Stimulated activated CD8-positive, alpha-beta memory T cell treated with anti-CD3 and anti-CD28 coated beads, Interleukin-2, amount 100 ng/mL, for 1 hour (primary cell): ENCODE measurements around the gene IGHMBP2.

Source experiments
- DNase-seq, 2 donors: peaks; one replicate each; pipeline ENCODE4 v3.0.0-alpha.2; 2020; ENCODE audit warnings: low read depth in 2 of 2

Gene IGHMBP2

GRCh38 chr11:68939583-68940555 is 36.2 kb downstream of the IGHMBP2 start:
- no peak for DNase-seq

- no peak for DNase-seq
Observed at GRCh38 chr11:68940651-68941323, 37.1 kb downstream of the IGHMBP2 start.

GRCh38 chr11:68941324-68942094 is 37.8 kb downstream of the IGHMBP2 start:
- no peak for DNase-seq

GRCh38 chr11:68942095-68942620 is 38.5 kb downstream of the IGHMBP2 start:
- no peak for DNase-seq

- no peak for DNase-seq
Observed at GRCh38 chr11:68942751-68943271, 39.1 kb downstream of the IGHMBP2 start.

- DNase-seq = no peak
Observed at GRCh38 chr11:68946416-68947090, 42.9 kb downstream of the IGHMBP2 start.

GRCh38 chr11:68947151-68947550 is 43.5 kb downstream of the IGHMBP2 start:
- no peak for DNase-seq

- DNase-seq = no peak
Observed at GRCh38 chr11:68948496-68948895, 44.8 kb downstream of the IGHMBP2 start.

GRCh38 chr11:68948935-68949334 is 45.2 kb downstream of the IGHMBP2 start:
- no peak for DNase-seq

- DNase-seq = no peak
Observed at GRCh38 chr11:68950270-68950669, 46.6 kb downstream of the IGHMBP2 start.

- no peak for DNase-seq
Observed at GRCh38 chr11:68950762-68951161, 47.1 kb downstream of the IGHMBP2 start.

GRCh38 chr11:68954836-68955606 is 51.3 kb downstream of the IGHMBP2 start:
- no peak for DNase-seq

- no peak for DNase-seq
Observed at GRCh38 chr11:68955607-68955958, 51.9 kb downstream of the IGHMBP2 start.

- DNase-seq = no peak
Observed at GRCh38 chr11:68956142-68956541, 52.5 kb downstream of the IGHMBP2 start.

GRCh38 chr11:68956547-68957254 is 53.0 kb downstream of the IGHMBP2 start:
- no peak for DNase-seq

GRCh38 chr11:68958211-68958610 is 54.5 kb downstream of the IGHMBP2 start:
- DNase-seq = no peak

- no peak for DNase-seq
Observed at GRCh38 chr11:68959465-68960293, 56.0 kb downstream of the IGHMBP2 start.

- DNase-seq = no peak
Observed at GRCh38 chr11:68960294-68961071, 56.8 kb downstream of the IGHMBP2 start.
